Measurements from ENCODE around the gene C4orf46.

C4orf46 gene

DNA sequence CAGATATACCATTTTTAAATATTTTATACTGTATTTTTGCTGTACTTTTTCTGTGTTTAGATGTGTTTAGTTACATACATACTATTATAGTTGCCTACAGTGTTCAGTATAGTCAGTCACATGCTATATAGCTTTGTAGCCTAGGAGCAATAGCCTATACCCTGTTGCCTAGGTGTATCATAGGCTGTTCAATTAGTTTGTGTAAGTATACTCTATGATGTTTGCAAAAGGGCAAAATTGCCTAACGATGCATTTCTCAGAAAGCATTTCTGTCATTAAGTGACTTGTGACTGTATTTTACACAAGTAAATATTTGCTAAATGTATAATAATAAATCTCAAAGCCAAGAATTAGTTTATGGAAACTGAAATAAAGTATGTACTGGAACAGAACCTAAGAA is 9.9 kb upstream of the C4orf46 start:
- TF ChIP-seq, protein P1, sequence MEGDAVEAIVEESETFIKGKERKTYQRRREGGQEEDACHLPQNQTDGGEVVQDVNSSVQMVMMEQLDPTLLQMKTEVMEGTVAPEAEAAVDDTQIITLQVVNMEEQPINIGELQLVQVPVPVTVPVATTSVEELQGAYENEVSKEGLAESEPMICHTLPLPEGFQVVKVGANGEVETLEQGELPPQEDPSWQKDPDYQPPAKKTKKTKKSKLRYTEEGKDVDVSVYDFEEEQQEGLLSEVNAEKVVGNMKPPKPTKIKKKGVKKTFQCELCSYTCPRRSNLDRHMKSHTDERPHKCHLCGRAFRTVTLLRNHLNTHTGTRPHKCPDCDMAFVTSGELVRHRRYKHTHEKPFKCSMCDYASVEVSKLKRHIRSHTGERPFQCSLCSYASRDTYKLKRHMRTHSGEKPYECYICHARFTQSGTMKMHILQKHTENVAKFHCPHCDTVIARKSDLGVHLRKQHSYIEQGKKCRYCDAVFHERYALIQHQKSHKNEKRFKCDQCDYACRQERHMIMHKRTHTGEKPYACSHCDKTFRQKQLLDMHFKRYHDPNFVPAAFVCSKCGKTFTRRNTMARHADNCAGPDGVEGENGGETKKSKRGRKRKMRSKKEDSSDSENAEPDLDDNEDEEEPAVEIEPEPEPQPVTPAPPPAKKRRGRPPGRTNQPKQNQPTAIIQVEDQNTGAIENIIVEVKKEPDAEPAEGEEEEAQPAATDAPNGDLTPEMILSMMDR (conservative IDR thresholded peaks at IDR 0.05), result no peak
- TF ChIP-seq ZFX (IDR thresholded peaks at IDR 0.05), result no peak
- no peak overlapping the region for H3K27ac ChIP-seq

DNA sequence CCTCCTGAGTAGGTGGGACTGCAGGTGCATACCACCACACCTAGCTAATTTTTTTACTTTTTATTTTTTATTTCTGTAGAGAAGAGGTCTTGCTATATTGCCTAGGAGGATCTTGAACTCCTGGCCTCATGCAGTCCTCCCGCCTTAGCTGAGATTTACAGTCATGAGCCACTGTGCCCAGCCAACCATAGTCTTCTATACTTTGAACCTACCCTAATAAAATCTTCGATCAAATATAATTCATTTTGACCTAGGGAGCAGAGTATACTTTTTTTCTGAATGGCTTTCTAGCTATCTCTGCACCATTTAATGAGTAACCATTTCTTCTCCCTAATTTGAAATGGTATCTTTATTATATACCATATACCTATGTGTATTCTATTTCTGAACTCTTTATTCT is 7.1 kb upstream of the C4orf46 start:
- no peak overlapping the region for H3K27ac ChIP-seq
- TF ChIP-seq ZFX (IDR thresholded peaks at IDR 0.05), result no peak
- TF ChIP-seq, protein P1 (conservative IDR thresholded peaks at IDR 0.05), result no peak

DNA sequence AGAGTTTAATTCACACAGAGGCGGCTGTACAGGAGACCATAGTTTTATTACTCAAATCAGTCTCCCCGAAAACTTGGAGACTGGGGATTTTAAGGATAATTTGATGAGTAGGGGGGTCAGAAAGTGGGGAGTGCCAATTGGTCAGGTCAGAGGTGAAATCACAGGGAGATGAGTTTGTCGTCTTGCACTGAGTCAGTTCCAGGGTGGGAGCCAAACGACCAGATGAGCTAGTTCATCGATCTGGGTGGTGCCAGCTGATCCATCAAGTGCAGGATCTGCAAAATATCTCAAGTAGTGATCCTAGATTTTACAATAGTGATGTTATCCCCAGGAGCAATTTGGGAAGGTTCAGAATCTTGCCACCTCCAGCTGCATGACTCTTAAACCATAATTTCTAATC is 4.4 kb upstream of the C4orf46 start:
- TF ChIP-seq, protein P1 (conservative IDR thresholded peaks at IDR 0.05), result no peak
- TF ChIP-seq ZFX (IDR thresholded peaks at IDR 0.05), result no peak
- H3K27ac ChIP-seq, result no peak overlapping the region

DNA sequence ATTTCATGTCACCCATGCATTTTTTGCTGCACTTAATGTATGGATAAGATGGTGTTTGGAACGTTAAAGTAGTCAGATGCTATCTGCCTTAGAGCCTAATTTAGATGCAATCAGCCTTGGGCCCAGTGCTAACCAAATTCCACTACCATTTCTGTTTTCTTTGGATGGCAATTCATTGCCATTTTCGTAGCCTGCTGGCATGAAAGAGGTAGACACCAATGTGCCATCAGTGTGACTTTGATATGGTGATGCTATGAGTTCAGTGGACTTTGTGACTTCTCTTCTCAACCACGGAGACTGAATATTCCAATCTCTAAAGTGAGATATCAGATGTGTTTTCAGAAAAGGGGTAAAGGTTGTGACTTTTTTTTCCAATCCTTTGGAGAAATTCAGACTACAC is 1.9 kb upstream of the C4orf46 start:
- no peak overlapping the region for H3K27ac ChIP-seq
- TF ChIP-seq, protein P1 (conservative IDR thresholded peaks at IDR 0.05), result no peak
- TF ChIP-seq ZFX (IDR thresholded peaks at IDR 0.05), result no peak

DNA sequence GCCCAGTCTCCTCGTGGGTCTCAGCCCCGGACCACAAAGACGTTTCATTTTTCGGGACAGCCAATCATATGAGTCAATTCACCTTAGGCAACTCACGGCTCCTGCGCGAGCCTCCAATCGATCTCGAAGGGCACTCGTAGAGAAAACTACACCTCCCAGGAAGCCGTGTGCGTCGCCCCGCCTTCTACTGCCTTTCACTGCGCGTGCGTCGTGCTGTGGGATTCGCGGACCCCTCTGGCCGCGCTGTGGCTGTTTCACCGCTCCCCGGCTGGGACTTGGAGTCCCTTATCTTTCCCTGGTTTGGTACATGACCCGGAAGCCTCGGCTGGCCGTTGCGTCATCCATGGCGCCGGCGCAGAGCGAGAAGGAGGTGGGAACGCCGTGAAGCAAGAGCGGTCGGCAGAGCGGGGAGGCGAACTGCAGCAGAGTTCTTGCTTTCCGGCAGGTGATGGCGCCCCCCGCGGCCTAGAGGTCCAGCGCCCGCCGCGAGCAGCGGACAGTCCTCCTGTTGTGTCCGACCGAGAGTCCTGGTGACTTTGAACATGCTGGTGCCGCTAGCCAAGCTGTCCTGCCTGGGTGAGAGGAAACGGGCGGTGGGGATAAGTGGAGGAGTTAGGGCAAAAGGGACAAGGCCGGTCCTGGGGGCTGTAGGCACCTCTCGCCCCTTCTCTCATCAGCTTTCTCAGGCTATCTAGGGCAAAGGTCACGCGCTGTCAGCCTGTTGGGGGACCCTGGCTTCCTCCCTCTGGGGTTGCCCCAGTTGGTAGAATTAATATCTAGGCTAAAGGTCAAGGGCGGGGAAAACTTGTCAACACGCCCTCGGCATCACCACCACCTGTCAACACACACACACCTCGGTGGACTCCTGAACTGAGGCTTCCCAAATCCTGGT is 474 bp upstream of the C4orf46 start, which contains the start of gene ETFDH:
Gene ETFDH (plus strand): TSS at position 382 of the 892 bp plus-strand sequence. CDS start 161 bp downstream, at position 543.
- peak within 1 kb of the TSS; percentile 78 for H3K27ac ChIP-seq
- peak; percentile 14; the same call in 1 of the 2 replicates for TF ChIP-seq ZFX (IDR thresholded peaks at IDR 0.05)
- TF ChIP-seq, protein P1 (conservative IDR thresholded peaks at IDR 0.05), result peak; percentile 77

DNA sequence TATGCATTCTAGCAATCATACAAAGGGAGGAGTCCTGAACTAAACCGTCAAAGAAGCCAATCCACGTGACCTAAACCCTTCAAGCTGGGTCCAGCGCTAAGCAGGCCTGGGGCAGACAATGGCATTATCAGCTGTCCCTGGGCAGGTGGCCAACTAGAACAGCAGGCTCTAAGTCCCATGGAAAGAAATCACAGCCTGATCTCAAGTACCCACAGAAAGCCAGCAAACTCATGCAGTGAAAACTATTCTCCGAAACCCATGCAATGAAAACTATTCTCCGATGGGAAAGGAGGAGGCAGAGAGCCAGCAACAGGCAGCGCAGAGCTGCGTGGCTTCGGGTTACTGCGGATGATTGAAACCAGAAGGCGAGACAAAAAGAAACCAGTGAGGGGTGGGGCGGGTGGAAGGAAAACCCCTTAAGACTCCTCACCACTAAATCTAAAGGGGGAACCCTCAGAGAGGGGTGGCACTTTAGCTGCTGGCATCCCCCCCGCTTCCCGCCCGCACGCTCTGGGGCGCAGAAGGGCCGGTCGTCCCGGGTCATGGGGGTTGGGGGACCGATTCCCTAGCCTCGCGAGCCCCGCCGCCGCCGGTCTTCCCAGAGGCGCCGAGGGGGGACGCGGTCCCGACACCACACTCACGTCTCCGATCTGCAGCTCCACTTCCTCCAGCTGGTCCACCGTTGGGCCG is 567 bp downstream of the C4orf46 start:
- TF ChIP-seq, protein P1 (conservative IDR thresholded peaks at IDR 0.05), result no peak
- no peak for TF ChIP-seq ZFX (IDR thresholded peaks at IDR 0.05)
- peak overlapping the region; percentile 78 for H3K27ac ChIP-seq

DNA sequence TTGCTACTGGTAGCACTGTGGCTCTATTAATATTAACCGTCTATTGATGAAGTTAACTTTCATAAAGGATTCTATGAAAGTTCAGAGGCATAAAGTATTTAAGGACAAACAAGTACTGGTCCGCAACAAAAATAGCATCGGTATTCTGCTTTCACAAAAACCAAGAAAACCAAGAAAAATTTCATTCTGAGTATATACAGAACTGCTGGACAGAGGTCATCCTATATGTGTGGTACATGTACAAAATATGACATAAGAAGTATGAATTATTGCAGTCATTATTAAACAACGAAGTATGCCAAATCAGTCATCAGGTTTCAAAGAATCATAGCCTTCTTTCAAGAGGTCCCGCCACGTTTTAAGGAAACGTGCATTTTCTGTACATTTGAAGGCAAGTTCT is 2.4 kb downstream of the C4orf46 start:
- no peak overlapping the region for H3K27ac ChIP-seq
- TF ChIP-seq, protein P1 (conservative IDR thresholded peaks at IDR 0.05), result no peak
- TF ChIP-seq ZFX (IDR thresholded peaks at IDR 0.05), result no peak
